ENCODE results near the gene PLA2G6.

The PLA2G6 gene

DNA sequence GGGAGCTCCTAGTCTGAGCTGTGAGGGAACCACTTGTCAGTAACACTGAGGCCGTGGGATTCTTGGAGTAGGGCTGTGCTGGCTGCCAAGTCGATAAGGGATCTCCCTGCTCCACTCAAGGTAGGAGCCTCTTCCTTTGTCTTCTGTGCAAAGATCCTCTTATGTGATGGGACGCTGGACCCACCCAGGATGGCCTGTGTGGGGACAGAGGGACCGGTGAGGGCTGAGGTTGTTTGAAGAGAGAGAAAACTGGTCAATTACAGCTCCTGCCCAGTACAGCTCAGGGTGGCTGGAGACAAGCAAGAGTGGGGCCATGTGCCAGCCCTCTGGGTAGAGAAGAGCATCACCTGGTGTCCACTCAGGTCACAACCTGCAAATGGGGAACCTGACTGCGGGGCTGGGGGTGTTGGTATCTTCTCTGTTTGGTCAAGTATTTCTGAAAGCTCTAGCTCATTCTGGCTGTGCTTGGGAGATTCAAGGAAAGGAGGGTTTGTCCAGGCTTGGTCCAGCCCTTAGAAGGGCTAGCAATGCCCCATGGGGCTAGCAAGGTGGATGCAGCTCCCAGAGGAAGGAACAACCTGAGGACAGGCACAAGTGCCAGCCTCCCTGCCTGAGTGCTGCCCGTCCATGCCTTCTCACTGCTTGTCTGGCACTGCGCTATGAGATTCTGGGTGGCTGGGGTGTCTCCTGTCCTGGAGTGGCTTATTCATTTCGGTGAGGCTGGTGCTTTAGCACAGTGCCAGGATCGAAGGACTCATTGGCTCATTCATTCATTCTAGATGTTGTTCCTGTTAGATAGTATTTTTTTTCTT, 43.5 kb downstream of the PLA2G6 start (continued):
- no peak for TF ChIP-seq ZNF10 (tag by site-specific recombination; IDR thresholded peaks at IDR 0.05)

DNA sequence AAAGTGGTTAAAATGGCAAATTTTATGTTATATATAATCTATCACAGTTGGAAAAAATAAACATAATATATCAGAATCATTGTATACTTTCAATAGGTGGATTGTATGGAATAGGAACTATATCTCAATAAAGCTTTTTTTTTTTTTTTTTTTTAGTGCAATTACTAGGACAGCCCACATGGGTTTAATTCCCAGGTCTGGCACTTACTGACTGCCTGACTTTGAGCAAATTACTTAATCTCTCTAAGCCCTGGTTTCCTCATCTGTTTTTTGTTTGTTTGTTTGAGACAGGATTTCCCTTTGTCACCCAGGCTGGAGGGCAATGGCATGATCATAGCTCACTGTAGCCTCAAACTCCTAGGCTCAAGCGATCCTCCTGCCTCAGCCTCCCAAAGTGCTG, 45.0 kb downstream of the PLA2G6 start:
- ChIA-PET POLR2A (interaction anchor here (0.6 to 0.7 kb wide), 3 partner anchors 10 to 1031 kb away, joined by 3 to 7 read pairs (median 3); no protein-coding TSS in a partner anchor), CTCF (interaction anchor here (0.6 to 3.7 kb wide), 4 partner anchors 12 to 1115 kb away, joined by 3 to 17 read pairs (median 5); no protein-coding TSS in a partner anchor)
- Histone ChIP-seq H3K4me3 (ENCODE audit: low read depth, low read length) (no peak overlapping the region), H3K36me3 (ENCODE audit: control insufficient read depth in 2 of 2, insufficient read depth in 1 of 2, low read length in 2 of 2) (peaks cover 0 to 42% of the 10 kb centered on the region in 2 experiments; a peak in 2 of 3 replicates), H3K27ac (ENCODE audit: extremely low read depth, low read depth, low read length) (no peak overlapping the region), H3K4me1 (ENCODE audit: control insufficient read depth, insufficient read depth, low read length) (no peaks in the 10 kb centered on the region), H3K9me3 (ENCODE audit: control insufficient read depth, insufficient read depth, low read depth, low read length) (no peaks in the 10 kb centered on the region)
- TF ChIP-seq, protein P1, sequence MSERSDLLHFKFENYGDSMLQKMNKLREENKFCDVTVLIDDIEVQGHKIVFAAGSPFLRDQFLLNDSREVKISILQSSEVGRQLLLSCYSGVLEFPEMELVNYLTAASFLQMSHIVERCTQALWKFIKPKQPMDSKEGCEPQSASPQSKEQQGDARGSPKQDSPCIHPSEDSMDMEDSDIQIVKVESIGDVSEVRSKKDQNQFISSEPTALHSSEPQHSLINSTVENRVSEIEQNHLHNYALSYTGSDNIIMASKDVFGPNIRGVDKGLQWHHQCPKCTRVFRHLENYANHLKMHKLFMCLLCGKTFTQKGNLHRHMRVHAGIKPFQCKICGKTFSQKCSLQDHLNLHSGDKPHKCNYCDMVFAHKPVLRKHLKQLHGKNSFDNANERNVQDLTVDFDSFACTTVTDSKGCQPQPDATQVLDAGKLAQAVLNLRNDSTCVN (tag by site-specific recombination; optimal IDR thresholded peaks at IDR 0.05), result no peak
- TF ChIP-seq KLF9 (tag by site-specific recombination; IDR thresholded peaks at IDR 0.05; ENCODE audit: low read depth), result no peak
- TF ChIP-seq, protein P2, sequence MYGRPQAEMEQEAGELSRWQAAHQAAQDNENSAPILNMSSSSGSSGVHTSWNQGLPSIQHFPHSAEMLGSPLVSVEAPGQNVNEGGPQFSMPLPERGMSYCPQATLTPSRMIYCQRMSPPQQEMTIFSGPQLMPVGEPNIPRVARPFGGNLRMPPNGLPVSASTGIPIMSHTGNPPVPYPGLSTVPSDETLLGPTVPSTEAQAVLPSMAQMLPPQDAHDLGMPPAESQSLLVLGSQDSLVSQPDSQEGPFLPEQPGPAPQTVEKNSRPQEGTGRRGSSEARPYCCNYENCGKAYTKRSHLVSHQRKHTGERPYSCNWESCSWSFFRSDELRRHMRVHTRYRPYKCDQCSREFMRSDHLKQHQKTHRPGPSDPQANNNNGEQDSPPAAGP (tag by site-specific recombination; IDR thresholded peaks at IDR 0.05), result no peak
- no peak for TF ChIP-seq SP3 (tag by site-specific recombination; IDR thresholded peaks at IDR 0.05)
- no peak for TF ChIP-seq ZIC2 (tag by site-specific recombination; IDR thresholded peaks at IDR 0.05)
- TF ChIP-seq ZBTB1 (tag by site-specific recombination; IDR thresholded peaks at IDR 0.05), result no peak
- no peak for TF ChIP-seq ZNF558 (tag by site-specific recombination; IDR thresholded peaks at IDR 0.05)
- no peak for TF ChIP-seq ZSCAN23 (tag by site-specific recombination; IDR thresholded peaks at IDR 0.05)
- TF ChIP-seq, protein P3, sequence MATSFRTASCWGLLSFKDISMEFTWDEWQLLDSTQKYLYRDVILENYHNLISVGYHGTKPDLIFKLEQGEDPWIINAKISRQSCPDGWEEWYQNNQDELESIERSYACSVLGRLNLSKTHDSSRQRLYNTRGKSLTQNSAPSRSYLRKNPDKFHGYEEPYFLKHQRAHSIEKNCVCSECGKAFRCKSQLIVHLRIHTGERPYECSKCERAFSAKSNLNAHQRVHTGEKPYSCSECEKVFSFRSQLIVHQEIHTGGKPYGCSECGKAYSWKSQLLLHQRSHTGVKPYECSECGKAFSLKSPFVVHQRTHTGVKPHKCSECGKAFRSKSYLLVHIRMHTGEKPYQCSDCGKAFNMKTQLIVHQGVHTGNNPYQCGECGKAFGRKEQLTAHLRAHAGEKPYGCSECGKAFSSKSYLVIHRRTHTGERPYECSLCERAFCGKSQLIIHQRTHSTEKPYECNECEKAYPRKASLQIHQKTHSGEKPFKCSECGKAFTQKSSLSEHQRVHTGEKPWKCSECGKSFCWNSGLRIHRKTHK (tag by site-specific recombination; IDR thresholded peaks at IDR 0.05), result no peak
- TF ChIP-seq ZNF324 (tag by site-specific recombination; IDR thresholded peaks at IDR 0.05), result no peak
- TF ChIP-seq ZNF670 (tag by site-specific recombination; IDR thresholded peaks at IDR 0.05; ENCODE audit: low read depth), result no peak
- TF ChIP-seq, protein P4, sequence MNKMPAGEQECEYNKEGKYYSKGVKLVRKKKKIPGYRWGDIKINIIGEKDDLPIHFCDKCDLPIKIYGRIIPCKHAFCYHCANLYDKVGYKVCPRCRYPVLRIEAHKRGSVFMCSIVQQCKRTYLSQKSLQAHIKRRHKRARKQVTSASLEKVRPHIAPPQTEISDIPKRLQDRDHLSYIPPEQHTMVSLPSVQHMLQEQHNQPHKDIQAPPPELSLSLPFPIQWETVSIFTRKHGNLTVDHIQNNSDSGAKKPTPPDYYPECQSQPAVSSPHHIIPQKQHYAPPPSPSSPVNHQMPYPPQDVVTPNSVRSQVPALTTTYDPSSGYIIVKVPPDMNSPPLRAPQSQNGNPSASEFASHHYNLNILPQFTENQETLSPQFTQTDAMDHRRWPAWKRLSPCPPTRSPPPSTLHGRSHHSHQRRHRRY (tag by site-specific recombination; IDR thresholded peaks at IDR 0.05), result no peak
- TF ChIP-seq, protein P5, sequence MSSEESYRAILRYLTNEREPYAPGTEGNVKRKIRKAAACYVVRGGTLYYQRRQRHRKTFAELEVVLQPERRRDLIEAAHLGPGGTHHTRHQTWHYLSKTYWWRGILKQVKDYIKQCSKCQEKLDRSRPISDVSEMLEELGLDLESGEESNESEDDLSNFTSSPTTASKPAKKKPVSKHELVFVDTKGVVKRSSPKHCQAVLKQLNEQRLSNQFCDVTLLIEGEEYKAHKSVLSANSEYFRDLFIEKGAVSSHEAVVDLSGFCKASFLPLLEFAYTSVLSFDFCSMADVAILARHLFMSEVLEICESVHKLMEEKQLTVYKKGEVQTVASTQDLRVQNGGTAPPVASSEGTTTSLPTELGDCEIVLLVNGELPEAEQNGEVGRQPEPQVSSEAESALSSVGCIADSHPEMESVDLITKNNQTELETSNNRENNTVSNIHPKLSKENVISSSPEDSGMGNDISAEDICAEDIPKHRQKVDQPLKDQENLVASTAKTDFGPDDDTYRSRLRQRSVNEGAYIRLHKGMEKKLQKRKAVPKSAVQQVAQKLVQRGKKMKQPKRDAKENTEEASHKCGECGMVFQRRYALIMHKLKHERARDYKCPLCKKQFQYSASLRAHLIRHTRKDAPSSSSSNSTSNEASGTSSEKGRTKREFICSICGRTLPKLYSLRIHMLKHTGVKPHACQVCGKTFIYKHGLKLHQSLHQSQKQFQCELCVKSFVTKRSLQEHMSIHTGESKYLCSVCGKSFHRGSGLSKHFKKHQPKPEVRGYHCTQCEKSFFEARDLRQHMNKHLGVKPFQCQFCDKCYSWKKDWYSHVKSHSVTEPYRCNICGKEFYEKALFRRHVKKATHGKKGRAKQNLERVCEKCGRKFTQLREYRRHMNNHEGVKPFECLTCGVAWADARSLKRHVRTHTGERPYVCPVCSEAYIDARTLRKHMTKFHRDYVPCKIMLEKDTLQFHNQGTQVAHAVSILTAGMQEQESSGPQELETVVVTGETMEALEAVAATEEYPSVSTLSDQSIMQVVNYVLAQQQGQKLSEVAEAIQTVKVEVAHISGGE (tag by site-specific recombination; conservative IDR thresholded peaks at IDR 0.05; ENCODE audit: low read depth), result no peak
- no peak for TF ChIP-seq ZNF776 (tag by site-specific recombination; IDR thresholded peaks at IDR 0.05; ENCODE audit: borderline replicate concordance)
- TF ChIP-seq ZNF140 (tag by site-specific recombination; IDR thresholded peaks at IDR 0.05), result no peak
